HG03558 (cell line): Measurements from ENCODE around the gene RAB7B.

Source experiments
- ATAC-seq: cut with Tn5 transposase; IDR thresholded peaks from one replicate; pipeline ENCODE4 v1.9.1; 2021; ENCODE audit warnings: moderate number of reproducible peaks; ENCODE audit not compliant: unreplicated experiment; ENCODE audit errors: extremely low read depth

Gene RAB7B

GRCh38 chr1:205951746-205952145 lies 51.4 kb downstream of the RAB7B start:
- ATAC-seq, result no peak

- no peak for ATAC-seq
Observed at GRCh38 chr1:205950826-205951549, 52.2 kb downstream of the RAB7B start.

DNA sequence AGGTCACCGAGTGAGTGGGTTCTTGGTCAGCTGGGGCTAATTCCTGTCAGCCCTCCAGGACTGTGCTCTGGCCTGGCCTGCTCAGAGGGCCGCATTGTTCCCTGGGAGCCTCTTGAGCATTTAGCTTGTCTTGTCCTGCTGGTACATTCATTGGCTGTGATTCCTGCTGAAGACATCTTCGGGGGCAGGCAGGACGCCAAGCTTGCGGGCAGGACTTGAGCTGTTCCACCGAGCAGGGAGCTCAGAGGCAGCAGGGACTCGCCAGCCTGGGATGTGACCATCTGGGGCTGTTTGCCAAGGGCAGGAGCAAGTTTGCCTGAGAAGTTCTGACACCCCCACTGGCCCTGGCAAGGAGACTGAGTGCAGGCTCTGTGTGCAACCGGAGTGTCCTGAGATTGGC lies 52.9 kb downstream of the RAB7B start:
- no peak for ATAC-seq

- no peak for ATAC-seq
Observed at GRCh38 chr1:205949753-205950152, 53.4 kb downstream of the RAB7B start.

- ATAC-seq, result no peak
Observed at GRCh38 chr1:205948886-205949285, 54.3 kb downstream of the RAB7B start.

DNA sequence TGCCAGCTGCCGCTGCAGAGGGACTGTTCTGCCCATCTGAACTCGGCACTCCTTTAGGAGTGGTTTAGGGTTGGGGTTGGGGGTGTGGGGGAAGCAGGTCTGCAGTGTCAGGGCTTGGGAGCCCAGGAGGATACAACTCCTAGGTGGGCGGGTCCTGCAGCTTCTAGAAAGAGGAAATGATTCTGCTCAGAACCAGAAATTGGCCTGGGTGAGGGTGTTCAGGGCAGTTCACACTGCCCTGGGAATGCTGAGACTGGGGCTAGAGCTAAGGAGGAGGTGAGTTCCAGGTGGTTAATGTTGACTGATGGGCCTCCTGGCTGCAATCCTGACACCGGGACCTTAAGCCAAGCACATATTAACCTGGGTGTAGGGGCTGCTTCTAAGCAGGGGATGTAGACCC lies 55.2 kb downstream of the RAB7B start:
- no peak for ATAC-seq

GRCh38 chr1:205947024-205947423 lies 56.2 kb downstream of the RAB7B start:
- no peak for ATAC-seq

DNA sequence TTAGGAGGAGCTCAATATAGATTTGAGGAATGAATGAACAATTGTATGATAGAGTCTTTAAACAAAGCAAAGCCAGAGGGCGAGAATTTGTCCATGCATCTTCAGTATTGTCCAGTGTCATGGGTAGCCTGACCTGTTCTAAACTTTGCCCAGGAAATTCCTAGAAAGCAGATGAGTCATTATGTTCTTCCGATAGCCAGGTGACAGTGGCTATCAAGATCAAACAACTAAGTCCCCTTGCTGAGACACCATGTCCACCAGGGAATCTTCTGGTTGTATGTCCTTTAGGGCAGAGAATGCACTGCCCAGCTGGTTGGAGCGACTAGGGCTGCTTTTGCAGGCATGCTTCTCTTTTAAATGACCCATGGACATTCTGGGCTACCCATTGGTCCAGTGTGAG lies 58.1 kb downstream of the RAB7B start:
- ATAC-seq, result no peak

- ATAC-seq, result no peak
Observed at GRCh38 chr1:205944525-205944924, 58.7 kb downstream of the RAB7B start.

DNA sequence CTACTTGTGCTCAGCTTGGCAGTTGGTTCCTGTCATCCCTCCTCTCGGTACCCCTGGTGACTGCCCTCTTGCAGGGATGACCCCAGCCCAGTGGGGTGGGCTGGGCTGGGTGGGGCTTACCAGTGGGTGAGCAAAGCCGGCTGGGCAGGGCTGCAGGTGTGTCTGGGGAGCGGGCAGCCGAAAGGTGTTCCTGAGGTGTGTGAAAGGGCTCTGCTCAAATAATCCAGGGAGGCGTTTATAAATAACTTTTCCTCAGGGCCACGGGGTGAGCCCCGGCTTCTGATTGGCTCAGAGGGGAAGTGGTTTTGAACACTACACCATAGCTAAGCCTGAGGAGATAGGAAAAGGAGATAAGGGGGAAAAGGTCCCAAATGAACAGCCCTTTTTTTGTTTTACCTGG lies 60.0 kb downstream of the RAB7B start, which contains the start of gene SLC26A9:
Gene SLC26A9, minus strand, starts transcription at position 212 of the 400 bp plus-strand sequence. CDS start 7,636 bp downstream, outside the sequence.
- ATAC-seq, result no peak

DNA sequence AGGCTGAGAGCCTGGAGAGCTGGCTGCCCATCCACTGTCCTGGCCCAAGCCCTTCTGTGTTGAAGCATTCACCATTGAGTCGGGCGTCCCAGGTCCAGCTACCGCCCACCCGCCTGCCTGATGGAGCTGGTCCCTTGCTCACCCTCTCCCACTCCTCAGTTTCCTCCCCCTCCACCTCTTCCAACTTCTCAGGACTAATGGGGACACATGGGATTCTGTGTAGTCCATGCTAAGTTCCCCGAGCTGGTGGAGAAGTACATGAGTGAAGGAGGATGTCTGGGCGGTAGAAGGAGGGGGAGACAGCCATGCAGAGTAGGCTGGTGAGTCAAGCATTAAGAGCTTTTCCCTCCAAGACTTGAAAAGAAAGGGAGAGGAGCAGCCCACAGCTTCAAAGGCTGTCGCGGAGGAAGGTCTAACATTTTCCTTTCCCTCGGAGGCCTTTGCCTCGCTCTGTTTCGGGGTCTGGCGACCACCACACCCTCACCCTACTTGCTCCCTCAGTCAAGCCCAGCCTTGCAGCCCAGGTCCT lies 60.5 kb downstream of the RAB7B start:
- no peak for ATAC-seq

- ATAC-seq, result no peak
Observed at GRCh38 chr1:205940710-205941109, 62.5 kb downstream of the RAB7B start.

- ATAC-seq, result no peak
Observed at GRCh38 chr1:205939690-205940330, 63.4 kb downstream of the RAB7B start.

- ATAC-seq, result no peak
Observed at GRCh38 chr1:205938682-205939081, 64.5 kb downstream of the RAB7B start.

DNA sequence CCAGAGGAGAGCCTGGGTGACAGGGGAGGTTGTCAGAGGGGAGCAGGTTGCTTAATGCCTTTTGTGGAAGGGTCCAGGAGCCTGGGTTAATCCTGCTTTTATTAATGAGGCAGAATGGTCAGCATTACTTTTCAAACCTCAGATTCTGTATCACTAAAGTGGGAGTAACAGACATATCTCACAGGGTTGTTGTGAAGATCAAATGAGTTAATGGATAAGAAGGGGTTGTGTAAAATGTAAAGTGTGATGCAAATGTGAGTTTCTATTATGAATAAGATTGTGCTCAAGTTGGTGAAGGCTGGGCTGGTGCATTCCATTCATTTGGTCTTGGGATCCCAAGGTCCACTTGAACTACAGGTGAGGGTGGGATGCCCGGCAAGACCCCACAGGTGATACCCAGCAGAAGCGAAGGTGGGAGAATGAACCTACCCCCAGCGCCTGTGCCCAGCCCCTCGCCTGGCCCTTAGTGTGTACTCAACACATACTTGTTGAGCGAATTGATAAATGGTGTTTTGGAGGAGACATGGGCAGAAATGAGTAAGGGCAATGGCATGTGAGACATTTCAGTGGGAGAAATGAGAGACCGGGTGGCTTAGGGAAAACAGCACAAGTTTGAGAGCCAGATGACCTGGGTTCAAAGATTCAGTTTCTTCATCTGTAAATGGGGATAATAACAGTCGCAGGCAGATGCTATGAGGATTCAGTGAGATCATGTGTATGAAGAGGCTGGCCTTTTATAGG lies 66.2 kb downstream of the RAB7B start:
- no peak for ATAC-seq

DNA sequence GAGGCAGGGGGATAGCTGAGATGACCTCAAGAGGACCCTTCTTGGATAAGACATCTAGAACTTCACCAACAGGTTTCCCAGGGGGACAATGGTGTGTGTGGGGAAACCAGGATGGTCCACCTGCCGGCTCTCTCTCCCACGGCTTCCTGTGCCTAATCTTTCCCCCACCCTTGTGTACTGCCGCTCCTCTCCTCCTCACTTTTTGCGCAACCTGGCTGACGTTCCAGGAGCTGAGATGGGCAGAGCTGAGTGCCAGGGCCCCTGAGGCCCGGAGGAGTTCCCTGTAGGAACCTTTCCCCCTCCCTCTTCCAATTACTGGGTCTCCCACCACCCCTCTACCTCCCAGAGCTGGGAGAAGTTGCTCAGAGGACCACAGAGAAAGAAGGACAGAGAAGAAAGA lies 66.9 kb downstream of the RAB7B start:
- ATAC-seq, result no peak

- ATAC-seq, result no peak
Observed at GRCh38 chr1:205935869-205936268, 67.3 kb downstream of the RAB7B start.

- no peak for ATAC-seq
Observed at GRCh38 chr1:205934788-205935187, 68.4 kb downstream of the RAB7B start.

DNA sequence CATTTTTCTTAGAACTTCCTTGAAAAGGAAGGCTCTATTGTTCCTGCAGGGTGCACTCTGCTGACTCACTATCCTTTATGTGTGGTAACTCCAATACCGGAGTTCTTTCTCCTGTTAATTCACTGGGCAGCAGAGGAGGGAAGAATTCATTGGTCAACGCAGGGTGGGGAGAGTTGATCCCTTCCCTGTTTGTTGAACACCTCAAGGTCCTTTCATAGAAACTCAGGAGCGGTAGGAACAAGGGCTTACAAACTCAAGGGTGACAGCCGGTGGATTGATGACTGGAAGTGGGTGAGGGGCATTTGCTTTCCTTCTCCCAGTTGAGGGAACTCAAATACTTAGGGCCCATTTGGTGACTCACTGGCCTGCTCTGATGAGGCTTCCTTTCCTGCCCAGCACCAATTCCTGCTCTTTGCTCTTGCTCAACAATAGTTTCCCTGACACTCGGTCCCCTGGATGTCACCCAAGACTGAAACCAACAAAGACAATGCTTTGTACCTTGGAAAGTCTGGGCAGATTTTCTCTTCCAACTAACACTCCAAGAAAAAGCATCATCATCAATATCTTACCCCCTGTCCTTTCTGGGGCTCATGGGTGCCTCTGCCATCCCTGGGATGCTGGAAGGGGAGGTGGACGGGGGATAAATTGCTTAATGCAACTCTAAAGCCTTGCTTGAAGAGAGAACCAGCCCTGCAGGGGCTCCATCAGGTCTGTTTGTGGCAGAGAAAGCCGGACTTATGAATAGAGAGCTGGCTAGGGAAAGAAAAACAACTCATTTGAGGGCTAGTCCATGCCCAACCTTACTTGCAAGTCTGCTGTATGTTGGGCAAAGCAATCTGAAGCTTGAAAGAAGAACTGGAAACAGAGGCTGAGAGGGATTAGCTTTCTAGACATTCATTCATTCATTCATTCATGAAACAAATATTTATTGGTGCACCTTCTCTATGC lies 69.2 kb downstream of the RAB7B start:
- no peak for ATAC-seq

- ATAC-seq, result no peak
Observed at GRCh38 chr1:205932776-205933175, 70.4 kb downstream of the RAB7B start.
